Measurements from ENCODE around the gene SLBP.

SLBP gene

GRCh38 chr4:1749370-1749769 is 37.3 kb upstream of the SLBP start:
- in situ Hi-C loops (cut with MboI; ENCODE audit: low sequenced_read_pairs) = loop anchor here (10.0 kb wide), 1 partner anchor 155 kb away; no protein-coding TSS in a partner anchor

- in situ Hi-C loops (cut with MboI; ENCODE audit: low sequenced_read_pairs) = loop anchor here (10.0 kb wide), 1 partner anchor 156 kb away; no protein-coding TSS in a partner anchor
Observed at GRCh38 chr4:1748465-1748995, 36.4 kb upstream of the SLBP start.

- in situ Hi-C loops (cut with MboI; ENCODE audit: low sequenced_read_pairs) = loop anchor here (10.0 kb wide), 1 partner anchor 157 kb away; no protein-coding TSS in a partner anchor
Observed at GRCh38 chr4:1747603-1747967, 35.5 kb upstream of the SLBP start.

GRCh38 chr4:1746919-1747602 is 34.9 kb upstream of the SLBP start:
- in situ Hi-C loops (cut with MboI; ENCODE audit: low sequenced_read_pairs) = loop anchor here (10.0 kb wide), 1 partner anchor 158 kb away; no protein-coding TSS in a partner anchor

GRCh38 chr4:1746265-1746691 is 34.2 kb upstream of the SLBP start:
- in situ Hi-C loops (cut with MboI; ENCODE audit: low sequenced_read_pairs) = loop anchor here (10.0 kb wide), 1 partner anchor 159 kb away; no protein-coding TSS in a partner anchor

- in situ Hi-C loops (cut with MboI; ENCODE audit: low sequenced_read_pairs) = loop anchor here (10.0 kb wide), 1 partner anchor 159 kb away; no protein-coding TSS in a partner anchor
Observed at GRCh38 chr4:1745697-1746096, 33.6 kb upstream of the SLBP start.

GRCh38 chr4:1745165-1745564 is 33.0 kb upstream of the SLBP start:
- in situ Hi-C loops (cut with MboI; ENCODE audit: low sequenced_read_pairs) = loop anchor here (10.0 kb wide), 1 partner anchor 160 kb away; no protein-coding TSS in a partner anchor

GRCh38 chr4:1744552-1744951 is 32.4 kb upstream of the SLBP start:
- in situ Hi-C loops (cut with MboI; ENCODE audit: low sequenced_read_pairs) = loop anchor here (10.0 kb wide), 1 partner anchor 160 kb away; no protein-coding TSS in a partner anchor

GRCh38 chr4:1743975-1744374 is 31.9 kb upstream of the SLBP start:
- in situ Hi-C loops (cut with MboI; ENCODE audit: low sequenced_read_pairs) = loop anchor here (10.0 kb wide), 1 partner anchor 161 kb away; no protein-coding TSS in a partner anchor

GRCh38 chr4:1743551-1743950 is 31.4 kb upstream of the SLBP start:
- in situ Hi-C loops (cut with MboI; ENCODE audit: low sequenced_read_pairs) = loop anchor here (10.0 kb wide), 1 partner anchor 161 kb away; no protein-coding TSS in a partner anchor

- in situ Hi-C loops (cut with MboI; ENCODE audit: low sequenced_read_pairs) = loop anchor here (10.0 kb wide), 1 partner anchor 164 kb away; no protein-coding TSS in a partner anchor
Observed at GRCh38 chr4:1741208-1741607, 29.1 kb upstream of the SLBP start.

- in situ Hi-C loops (cut with MboI; ENCODE audit: low sequenced_read_pairs) = loop anchor here (10.0 kb wide), 1 partner anchor 165 kb away; no protein-coding TSS in a partner anchor
Observed at GRCh38 chr4:1740021-1740545, 28.0 kb upstream of the SLBP start.

GRCh38 chr4:1739358-1739757 is 27.2 kb upstream of the SLBP start:
- in situ Hi-C loops (cut with MboI; ENCODE audit: low sequenced_read_pairs) = no loop called here

- in situ Hi-C loops (cut with MboI; ENCODE audit: low sequenced_read_pairs) = no loop called here
Observed at GRCh38 chr4:1738410-1738809, 26.3 kb upstream of the SLBP start.

GRCh38 chr4:1737666-1738065 is 25.5 kb upstream of the SLBP start:
- in situ Hi-C loops (cut with MboI; ENCODE audit: low sequenced_read_pairs) = no loop called here

GRCh38 chr4:1736812-1737211 is 24.7 kb upstream of the SLBP start:
- in situ Hi-C loops (cut with MboI; ENCODE audit: low sequenced_read_pairs) = no loop called here

GRCh38 chr4:1735215-1735614 is 23.1 kb upstream of the SLBP start:
- in situ Hi-C loops (cut with MboI; ENCODE audit: low sequenced_read_pairs) = no loop called here

GRCh38 chr4:1732911-1733310 is 20.8 kb upstream of the SLBP start:
- in situ Hi-C loops (cut with MboI; ENCODE audit: low sequenced_read_pairs) = no loop called here

- in situ Hi-C loops (cut with MboI; ENCODE audit: low sequenced_read_pairs) = no loop called here
Observed at GRCh38 chr4:1731180-1731579, 19.1 kb upstream of the SLBP start.

- in situ Hi-C loops (cut with MboI; ENCODE audit: low sequenced_read_pairs) = no loop called here
Observed at GRCh38 chr4:1730532-1731135, 18.5 kb upstream of the SLBP start.

All from HL-60/S4 treated with phorbol 12-myristate 13-acetate at 8.2 ng/mL for 4 days and 3 days (cell line).